ENCODE results near the gene KRTAP10-1.

DNA sequence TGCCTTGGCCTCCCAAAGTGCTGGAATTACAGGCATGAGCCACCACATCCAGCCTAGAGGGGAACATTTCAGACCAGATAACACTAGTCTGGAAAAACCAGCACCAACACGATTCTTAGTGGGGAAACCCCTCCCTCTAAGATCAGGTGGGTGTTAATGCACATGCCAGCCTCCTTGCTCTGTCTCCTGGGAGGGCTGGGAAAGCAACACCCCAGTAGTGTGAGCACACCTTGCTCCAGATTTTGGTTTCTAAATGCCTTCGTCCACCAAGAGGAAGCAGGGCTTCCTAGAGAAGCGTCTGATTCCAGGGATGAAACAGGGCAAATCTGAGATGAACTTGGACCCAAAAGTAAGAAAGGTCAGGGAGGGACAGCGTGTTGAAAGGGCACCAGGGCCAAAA, 31.3 kb upstream of the KRTAP10-1 start:
- no peak for TF ChIP-seq EZH2phosphoT487 (IDR thresholded peaks at IDR 0.05; ENCODE audit: borderline replicate concordance, low read depth, low read length)
- TF ChIP-seq, protein P1, sequence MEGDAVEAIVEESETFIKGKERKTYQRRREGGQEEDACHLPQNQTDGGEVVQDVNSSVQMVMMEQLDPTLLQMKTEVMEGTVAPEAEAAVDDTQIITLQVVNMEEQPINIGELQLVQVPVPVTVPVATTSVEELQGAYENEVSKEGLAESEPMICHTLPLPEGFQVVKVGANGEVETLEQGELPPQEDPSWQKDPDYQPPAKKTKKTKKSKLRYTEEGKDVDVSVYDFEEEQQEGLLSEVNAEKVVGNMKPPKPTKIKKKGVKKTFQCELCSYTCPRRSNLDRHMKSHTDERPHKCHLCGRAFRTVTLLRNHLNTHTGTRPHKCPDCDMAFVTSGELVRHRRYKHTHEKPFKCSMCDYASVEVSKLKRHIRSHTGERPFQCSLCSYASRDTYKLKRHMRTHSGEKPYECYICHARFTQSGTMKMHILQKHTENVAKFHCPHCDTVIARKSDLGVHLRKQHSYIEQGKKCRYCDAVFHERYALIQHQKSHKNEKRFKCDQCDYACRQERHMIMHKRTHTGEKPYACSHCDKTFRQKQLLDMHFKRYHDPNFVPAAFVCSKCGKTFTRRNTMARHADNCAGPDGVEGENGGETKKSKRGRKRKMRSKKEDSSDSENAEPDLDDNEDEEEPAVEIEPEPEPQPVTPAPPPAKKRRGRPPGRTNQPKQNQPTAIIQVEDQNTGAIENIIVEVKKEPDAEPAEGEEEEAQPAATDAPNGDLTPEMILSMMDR (conservative IDR thresholded peaks at IDR 0.05; ENCODE audit: low read length) = no peak

Measured in OCI-LY7 (cell line).